Natural killer cell (primary cell): ENCODE measurements around the gene HOATZ. TPM values are rescaled to one million over a fixed set of nuclear protein-coding genes. Genes with fewer than 3 reads are reported as not detected.

Experiments
- ATAC-seq, 3 donors: fragments of 150-1000 bp in 2 of 3; fragments of 200-7000 bp in 1 of 3; cut with Tn5 transposase; 1 replicate in 1 of 3; 2 replicates in 2 of 3; pipeline ENCODE4 v1.10.0; 2021; ENCODE audit warnings: mild to moderate bottlenecking in 2 of 3, moderate library complexity in 2 of 3
- DNase-seq, 2 donors: peaks; one replicate each; pipeline versions ENCODE4 v3.0.0 to v3.0.0-alpha.2; 2013 to 2021; ENCODE audit warnings: mixed read lengths in 1 of 2
- H3K27ac ChIP-seq: one replicate; pipeline ENCODE4 v1.5.1; 2013; ENCODE audit warnings: mild to moderate bottlenecking, low read length
- H3K27me3 ChIP-seq: one replicate; pipeline ENCODE4 v1.6.1; 2013; ENCODE audit warnings: low read length; ENCODE audit not compliant: control insufficient read depth, insufficient read depth
- H3K36me3 ChIP-seq: one replicate; pipeline ENCODE4 v1.6.1; 2013; ENCODE audit warnings: low read length; ENCODE audit not compliant: control insufficient read depth, insufficient read depth
- H3K4me1 ChIP-seq: one replicate; pipeline ENCODE4 v1.6.1; 2013; ENCODE audit warnings: low read length; ENCODE audit not compliant: control insufficient read depth, insufficient read depth
- H3K4me3 ChIP-seq: one replicate; pipeline ENCODE4 v1.5.1; 2013; ENCODE audit warnings: low read length
- H3K9me3 ChIP-seq: one replicate; pipeline ENCODE4 v1.6.1; 2013; ENCODE audit warnings: low read length; ENCODE audit not compliant: control insufficient read depth, insufficient read depth
- H3K27ac Mint-ChIP-seq, 2 donors: one replicate each; pipeline ENCODE4 v1.8.0; 2022; ENCODE audit warnings: mild to moderate bottlenecking in 2 of 2, mixed read lengths in 2 of 2, moderate library complexity in 1 of 2
- H3K27me3 Mint-ChIP-seq, 2 donors: one replicate each; pipeline ENCODE4 v1.8.0; 2022; ENCODE audit warnings: low read depth in 2 of 2, mixed read lengths in 2 of 2
- H3K36me3 Mint-ChIP-seq: one replicate; pipeline ENCODE4 v1.8.0; 2022; ENCODE audit warnings: mixed read lengths
- H3K4me1 Mint-ChIP-seq, 2 donors: one replicate each; pipeline ENCODE4 v1.8.0; 2022; ENCODE audit warnings: mixed read lengths in 2 of 2
- H3K4me3 Mint-ChIP-seq: one replicate; pipeline ENCODE4 v1.8.0; 2022; ENCODE audit warnings: mild to moderate bottlenecking, moderate library complexity, mixed read lengths
- H3K9me3 Mint-ChIP-seq, 2 donors: one replicate each; pipeline ENCODE4 v1.8.0; 2022; ENCODE audit warnings: mixed read lengths in 2 of 2
- WGBS: methylation state at CpG from one replicate; pipeline ENCODE4 v1.1.7; 2013; ENCODE audit warnings: missing lambda C conversion rate; ENCODE audit not compliant: insufficient coverage; 5-methylcytosine and 5-hydroxymethylcytosine counted together
- intact Hi-C: fragments of 100-400 bp; cut with micrococcal nuclease; formaldehyde crosslinking; loops from one replicate; pipeline ENCODE4 v1.14.2; 2022
- total RNA-seq, 4 donors: library from RNA; stranded (reverse); fragments of 120-200 nt in 1 of 4; gene quantifications; one replicate each; pipeline versions ENCODE4 v1.2.3 to v1.2.4, GENCODE V29; 2013 to 2022
- TF ChIP-seq, protein P1 (sequence below): fragments of 200-600 bp; IDR thresholded peaks from one replicate; pipeline ENCODE4 v1.8.0; 2022; ENCODE audit warnings: antibody characterized with exemption

Gene HOATZ
- total RNA-seq, 3 donors from 2014 or later (not counting 1 experiment from before 2014, with no cell fraction given): not detected

DNA sequence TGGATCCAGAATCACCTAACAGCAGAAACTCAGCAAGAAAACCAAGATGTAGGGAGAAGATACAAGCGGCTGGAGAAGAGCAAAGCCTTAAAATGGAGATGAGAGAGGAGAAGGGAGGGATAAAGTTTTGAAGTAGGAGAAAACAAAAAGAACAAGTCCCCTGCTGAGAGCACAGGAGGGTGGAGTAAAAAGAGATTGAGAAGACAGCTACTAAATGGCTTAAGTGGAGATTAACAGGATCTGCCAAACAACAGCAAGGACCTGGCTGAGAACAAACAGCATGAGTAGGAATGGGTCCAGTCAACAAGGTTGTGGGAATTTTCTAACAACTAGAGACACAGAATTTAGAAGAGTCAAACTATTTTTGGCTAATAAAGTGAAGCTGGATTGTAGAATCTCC, 20.5 kb upstream of the HOATZ start:
- 78% methylated on average over 1 of the region's 1 CpG for WGBS
- Histone ChIP-seq H3K27ac (no peak overlapping the region), H3K4me1 (no peaks in the 10 kb centered on the region), H3K27me3 (no peaks in the 10 kb centered on the region), H3K4me3 (no peak overlapping the region), H3K36me3 (no peaks in the 10 kb centered on the region), H3K9me3 (no peaks in the 10 kb centered on the region)
- Mint-ChIP-seq H3K9me3 (no peaks in the 10 kb centered on the region), H3K27ac (no peak overlapping the region), H3K27me3 (peaks cover 18 to 54% of the 10 kb centered on the region in 2 donors), H3K4me3 (no peak overlapping the region), H3K36me3 (no peaks in the 10 kb centered on the region), H3K4me1 (no peaks in the 10 kb centered on the region)
- TF ChIP-seq, protein P1, sequence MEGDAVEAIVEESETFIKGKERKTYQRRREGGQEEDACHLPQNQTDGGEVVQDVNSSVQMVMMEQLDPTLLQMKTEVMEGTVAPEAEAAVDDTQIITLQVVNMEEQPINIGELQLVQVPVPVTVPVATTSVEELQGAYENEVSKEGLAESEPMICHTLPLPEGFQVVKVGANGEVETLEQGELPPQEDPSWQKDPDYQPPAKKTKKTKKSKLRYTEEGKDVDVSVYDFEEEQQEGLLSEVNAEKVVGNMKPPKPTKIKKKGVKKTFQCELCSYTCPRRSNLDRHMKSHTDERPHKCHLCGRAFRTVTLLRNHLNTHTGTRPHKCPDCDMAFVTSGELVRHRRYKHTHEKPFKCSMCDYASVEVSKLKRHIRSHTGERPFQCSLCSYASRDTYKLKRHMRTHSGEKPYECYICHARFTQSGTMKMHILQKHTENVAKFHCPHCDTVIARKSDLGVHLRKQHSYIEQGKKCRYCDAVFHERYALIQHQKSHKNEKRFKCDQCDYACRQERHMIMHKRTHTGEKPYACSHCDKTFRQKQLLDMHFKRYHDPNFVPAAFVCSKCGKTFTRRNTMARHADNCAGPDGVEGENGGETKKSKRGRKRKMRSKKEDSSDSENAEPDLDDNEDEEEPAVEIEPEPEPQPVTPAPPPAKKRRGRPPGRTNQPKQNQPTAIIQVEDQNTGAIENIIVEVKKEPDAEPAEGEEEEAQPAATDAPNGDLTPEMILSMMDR: no peak
- DNase-seq: no peak
- ATAC-seq: no peak
- intact Hi-C loops: no loop called here

DNA sequence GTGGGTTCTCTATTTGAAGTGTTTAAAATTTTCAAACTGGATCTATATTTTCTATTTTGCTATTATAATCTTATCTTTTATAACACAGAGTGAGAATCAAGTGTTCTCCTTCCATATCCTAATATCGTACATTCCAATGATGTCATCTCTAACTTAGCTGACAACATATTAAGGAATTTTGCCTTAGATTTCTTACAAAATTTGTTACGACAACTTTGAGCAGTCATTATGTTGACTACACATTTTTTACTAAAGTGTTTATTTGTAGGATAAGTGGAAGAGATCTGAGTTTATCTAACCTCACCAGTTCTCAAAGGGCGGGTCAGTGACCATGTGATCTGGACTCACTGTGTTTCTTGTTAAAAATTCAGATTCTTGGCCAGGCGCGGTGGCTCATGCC, 15.1 kb upstream of the HOATZ start:
- WGBS: 94% methylated on average over 4 of the region's 5 CpGs
- no peaks in the 10 kb centered on the region for H3K9me3 ChIP-seq
- no peak overlapping the region for H3K27ac ChIP-seq
- Mint-ChIP-seq H3K36me3 (no peaks in the 10 kb centered on the region), H3K4me3 (no peak overlapping the region), H3K27me3 (peaks cover 27 to 51% of the 10 kb centered on the region in 2 donors), H3K9me3 (no peaks in the 10 kb centered on the region), H3K4me1 (no peaks in the 10 kb centered on the region), H3K27ac (no peak overlapping the region)
- no peak for DNase-seq
- H3K4me3 ChIP-seq: no peak overlapping the region
- no peaks in the 10 kb centered on the region for H3K36me3 ChIP-seq
- TF ChIP-seq, protein P1: no peak
- intact Hi-C loops: no loop called here
- no peak for ATAC-seq
- peaks cover 2% of the 10 kb centered on the region for H3K27me3 ChIP-seq
- H3K4me1 ChIP-seq: no peaks in the 10 kb centered on the region

DNA sequence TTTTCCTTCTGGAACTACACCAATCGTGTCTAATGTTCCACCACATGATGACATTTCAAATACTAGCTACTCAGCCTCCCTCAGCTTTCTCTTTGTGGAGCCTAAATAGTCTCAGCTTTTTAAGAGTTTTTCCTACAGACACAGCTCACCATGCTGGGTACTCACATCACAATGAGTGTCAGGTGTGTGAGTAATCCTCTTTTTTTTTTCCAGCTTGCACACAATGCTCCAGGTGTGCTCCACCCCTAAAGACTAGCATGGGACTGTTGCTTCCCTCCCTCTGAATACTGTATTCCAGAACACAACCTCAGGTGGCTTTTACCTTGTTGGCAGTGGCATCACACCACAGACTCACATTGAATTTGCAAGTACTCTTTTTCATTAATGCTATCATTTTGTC, 14.1 kb upstream of the HOATZ start:
- WGBS: 68% methylated on average over 1 of the region's 1 CpG
- Histone ChIP-seq H3K9me3 (no peaks in the 10 kb centered on the region), H3K27me3 (peaks cover 2% of the 10 kb centered on the region), H3K27ac (no peak overlapping the region), H3K4me1 (no peaks in the 10 kb centered on the region), H3K36me3 (no peaks in the 10 kb centered on the region), H3K4me3 (no peak overlapping the region)
- ATAC-seq (no peak), DNase-seq (no peak)
- no peak overlapping the region for H3K27ac Mint-ChIP-seq
- H3K4me3 Mint-ChIP-seq: no peak overlapping the region
- TF ChIP-seq, protein P1: no peak
- intact Hi-C loops: no loop called here
- no peaks in the 10 kb centered on the region for H3K9me3 Mint-ChIP-seq
- no peaks in the 10 kb centered on the region for H3K4me1 Mint-ChIP-seq
- peaks cover 27 to 61% of the 10 kb centered on the region in 2 donors for H3K27me3 Mint-ChIP-seq
- H3K36me3 Mint-ChIP-seq: no peaks in the 10 kb centered on the region

DNA sequence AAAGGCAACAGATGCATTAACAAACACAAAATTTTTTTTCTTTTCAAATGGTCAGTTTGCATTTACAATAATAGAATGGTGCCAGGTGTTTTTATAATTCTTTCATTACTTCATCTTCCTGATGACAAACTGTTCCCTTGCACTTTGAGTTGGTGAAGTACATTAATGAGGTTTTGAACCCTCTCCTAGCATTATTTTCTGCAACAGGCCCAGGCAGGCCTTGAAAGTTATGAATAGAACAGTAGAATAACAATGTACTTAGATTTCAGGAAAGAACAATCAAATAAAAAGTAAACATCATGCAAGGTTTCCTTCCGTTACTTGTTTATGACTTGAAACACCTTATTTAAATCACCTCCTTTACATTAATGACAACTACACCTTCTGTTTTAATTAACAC, 12.0 kb upstream of the HOATZ start:
- H3K9me3 ChIP-seq: no peaks in the 10 kb centered on the region
- Mint-ChIP-seq H3K4me3 (no peak overlapping the region), H3K27ac (no peak overlapping the region), H3K36me3 (no peaks in the 10 kb centered on the region), H3K4me1 (no peaks in the 10 kb centered on the region), H3K9me3 (no peaks in the 10 kb centered on the region), H3K27me3 (peaks cover 27 to 61% of the 10 kb centered on the region in 2 donors)
- WGBS: 88% methylated on average over 1 of the region's 1 CpG
- intact Hi-C loops: no loop called here
- DNase-seq (no peak), ATAC-seq (no peak)
- H3K4me3 ChIP-seq: no peak overlapping the region
- no peaks in the 10 kb centered on the region for H3K4me1 ChIP-seq
- peaks cover 2% of the 10 kb centered on the region for H3K27me3 ChIP-seq
- TF ChIP-seq, protein P1: no peak
- no peak overlapping the region for H3K27ac ChIP-seq
- H3K36me3 ChIP-seq: no peaks in the 10 kb centered on the region
